DOHH2 (cell line): ENCODE measurements around the gene CACYBP.

Experiments used
- EZH2phosphoT487 ChIP-seq: fragments of 200-600 bp; sonication (generic); IDR thresholded peaks from 2 replicates; pipeline ENCODE4 v1.6.1; 2017; ENCODE audit warnings: borderline replicate concordance, mild to moderate bottlenecking, antibody characterized with exemption, low read length, moderate library complexity, mixed read lengths
- TF ChIP-seq, protein P1 (sequence below): fragments of 200-600 bp; sonication (generic); IDR thresholded peaks from one replicate; pipeline ENCODE4 v1.5.1; 2014; ENCODE audit warnings: antibody characterized with exemption, mild to moderate bottlenecking, low read depth, low read length; ENCODE audit not compliant: poor library complexity, severe bottlenecking

DNA sequence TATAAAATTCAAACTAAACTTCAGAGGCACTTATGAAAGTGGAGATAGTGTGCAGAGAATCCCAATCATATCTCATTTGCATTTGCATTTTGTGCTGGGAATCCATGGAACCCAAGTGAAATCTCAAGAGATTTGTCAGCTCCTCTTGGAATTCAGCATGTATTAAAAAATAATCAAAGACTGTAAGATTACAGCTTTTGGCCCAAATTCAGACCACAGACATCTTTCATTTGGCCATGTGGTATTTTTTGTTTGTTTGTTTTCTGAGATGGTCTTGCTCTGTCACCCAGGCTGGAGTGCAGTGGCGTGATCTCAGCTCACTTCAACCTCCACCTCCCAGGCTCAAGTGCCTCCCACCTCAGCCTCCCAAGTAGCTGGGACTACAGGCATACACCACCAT, 3.8 kb upstream of the CACYBP start:
- TF ChIP-seq, protein P1, sequence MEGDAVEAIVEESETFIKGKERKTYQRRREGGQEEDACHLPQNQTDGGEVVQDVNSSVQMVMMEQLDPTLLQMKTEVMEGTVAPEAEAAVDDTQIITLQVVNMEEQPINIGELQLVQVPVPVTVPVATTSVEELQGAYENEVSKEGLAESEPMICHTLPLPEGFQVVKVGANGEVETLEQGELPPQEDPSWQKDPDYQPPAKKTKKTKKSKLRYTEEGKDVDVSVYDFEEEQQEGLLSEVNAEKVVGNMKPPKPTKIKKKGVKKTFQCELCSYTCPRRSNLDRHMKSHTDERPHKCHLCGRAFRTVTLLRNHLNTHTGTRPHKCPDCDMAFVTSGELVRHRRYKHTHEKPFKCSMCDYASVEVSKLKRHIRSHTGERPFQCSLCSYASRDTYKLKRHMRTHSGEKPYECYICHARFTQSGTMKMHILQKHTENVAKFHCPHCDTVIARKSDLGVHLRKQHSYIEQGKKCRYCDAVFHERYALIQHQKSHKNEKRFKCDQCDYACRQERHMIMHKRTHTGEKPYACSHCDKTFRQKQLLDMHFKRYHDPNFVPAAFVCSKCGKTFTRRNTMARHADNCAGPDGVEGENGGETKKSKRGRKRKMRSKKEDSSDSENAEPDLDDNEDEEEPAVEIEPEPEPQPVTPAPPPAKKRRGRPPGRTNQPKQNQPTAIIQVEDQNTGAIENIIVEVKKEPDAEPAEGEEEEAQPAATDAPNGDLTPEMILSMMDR: no peak
- TF ChIP-seq EZH2phosphoT487: no peak
